Activated naive CD8-positive, alpha-beta T cell (primary cell): Measurements from ENCODE around the gene VRK2.
"Not testable (repeated sequence)": the region's sequence is repeated elsewhere in the genome, so short reads cannot be mapped to it uniquely, and the experiment has no call there.

ENCODE experiments used
- H3K27ac Mint-ChIP-seq: one replicate; pipeline ENCODE4 v1.8.0; 2021; ENCODE audit warnings: mixed read lengths
- H3K27me3 Mint-ChIP-seq: one replicate; pipeline ENCODE4 v1.8.0; 2021; ENCODE audit warnings: mixed read lengths
- H3K36me3 Mint-ChIP-seq: one replicate; pipeline ENCODE4 v1.8.0; 2021; ENCODE audit warnings: mixed read lengths
- H3K4me1 Mint-ChIP-seq: one replicate; pipeline ENCODE4 v1.8.0; 2021; ENCODE audit warnings: low read depth, mixed read lengths
- H3K4me3 Mint-ChIP-seq: one replicate; pipeline ENCODE4 v1.8.0; 2021; ENCODE audit warnings: mild to moderate bottlenecking, mixed read lengths
- H3K9me3 Mint-ChIP-seq: one replicate; pipeline ENCODE4 v1.8.0; 2021; ENCODE audit warnings: low read depth, mixed read lengths

VRK2 gene

DNA sequence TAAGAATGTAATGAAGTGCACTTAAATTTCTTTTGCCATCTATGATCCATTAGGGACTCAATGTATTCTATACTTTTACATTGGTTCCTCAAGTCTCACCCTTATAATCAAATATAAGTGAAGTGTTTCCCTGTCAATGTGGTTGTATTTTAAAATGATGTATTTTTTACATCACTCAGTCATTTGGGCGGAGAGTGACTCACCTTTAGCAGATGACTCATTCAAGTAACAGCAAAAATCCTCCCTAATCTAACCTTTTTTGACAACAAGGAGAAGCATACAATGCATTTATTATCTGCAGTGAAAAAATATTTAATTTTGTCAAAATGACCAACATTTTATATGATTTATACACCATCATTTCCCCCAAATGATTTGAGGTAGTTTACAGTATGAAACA, 100.1 kb downstream of the VRK2 start:
- no peak overlapping the region for H3K27ac Mint-ChIP-seq
- H3K4me3 Mint-ChIP-seq: no peak overlapping the region

DNA sequence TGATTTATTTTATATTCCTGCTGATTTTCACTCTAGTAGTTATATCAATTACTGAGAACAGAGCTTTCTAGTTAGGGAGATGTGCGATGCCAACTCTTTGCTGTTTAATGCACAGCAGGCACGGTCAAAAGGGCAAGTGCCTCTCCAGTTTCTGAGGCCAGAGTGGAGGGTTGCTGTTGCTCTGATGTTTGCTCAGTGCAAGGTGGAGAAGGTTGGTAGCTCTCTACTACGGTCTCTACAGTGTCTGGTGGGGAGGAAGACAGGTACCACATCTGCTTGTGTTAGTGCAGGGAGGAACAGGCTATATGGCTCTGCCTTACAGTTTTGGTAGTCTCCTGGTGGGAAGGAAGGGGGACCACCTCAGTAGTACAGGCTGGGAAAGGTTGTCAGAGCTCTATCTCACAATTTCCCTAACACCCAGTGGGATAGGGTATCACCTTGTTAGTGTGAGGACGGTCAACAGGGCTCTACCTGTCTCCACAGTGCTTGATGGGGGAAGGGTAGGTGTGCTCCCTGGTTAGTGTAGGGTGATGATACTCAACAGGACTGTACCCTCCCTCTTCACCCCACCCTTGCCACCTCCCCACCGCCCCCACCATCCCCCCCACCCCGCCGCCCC, 108.7 kb downstream of the VRK2 start:
- Mint-ChIP-seq H3K36me3 (peaks cover 36% of the 10 kb centered on the region), H3K27ac (no peak overlapping the region), H3K27me3 (no peaks in the 10 kb centered on the region), H3K9me3 (peaks cover 3% of the 10 kb centered on the region), H3K4me1 (no peaks in the 10 kb centered on the region), H3K4me3 (no peak overlapping the region)

More for the DNA sequence above, 100.1 kb downstream of the VRK2 start:
- no peaks in the 10 kb centered on the region for H3K27me3 Mint-ChIP-seq
- H3K4me1 Mint-ChIP-seq: peaks cover 10% of the 10 kb centered on the region
- H3K36me3 Mint-ChIP-seq: peaks cover 33% of the 10 kb centered on the region
- no peaks in the 10 kb centered on the region for H3K9me3 Mint-ChIP-seq

DNA sequence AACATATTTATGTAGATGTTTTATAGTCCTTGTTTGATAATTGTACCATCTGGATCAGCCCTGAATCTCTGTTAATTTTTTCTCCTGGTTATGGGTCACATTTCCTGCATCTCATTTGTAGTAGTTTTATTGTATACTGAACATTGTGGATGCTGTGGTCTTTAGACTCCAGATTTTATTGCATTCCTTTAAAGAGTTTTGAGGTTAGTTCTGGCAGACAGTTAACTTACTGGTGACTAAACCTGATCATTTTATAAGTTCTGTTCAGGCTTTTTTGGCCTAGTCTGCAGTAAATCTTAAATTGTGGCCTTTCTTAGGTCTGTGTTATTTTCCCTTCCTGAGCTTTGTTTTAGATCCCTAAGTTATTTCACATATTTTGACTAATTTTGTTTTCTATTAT, 110.2 kb downstream of the VRK2 start:
- Mint-ChIP-seq H3K4me1 (no peaks in the 10 kb centered on the region), H3K27me3 (no peaks in the 10 kb centered on the region), H3K36me3 (peaks cover 35% of the 10 kb centered on the region), H3K27ac (no peak overlapping the region), H3K4me3 (no peak overlapping the region), H3K9me3 (peaks cover 3% of the 10 kb centered on the region)

DNA sequence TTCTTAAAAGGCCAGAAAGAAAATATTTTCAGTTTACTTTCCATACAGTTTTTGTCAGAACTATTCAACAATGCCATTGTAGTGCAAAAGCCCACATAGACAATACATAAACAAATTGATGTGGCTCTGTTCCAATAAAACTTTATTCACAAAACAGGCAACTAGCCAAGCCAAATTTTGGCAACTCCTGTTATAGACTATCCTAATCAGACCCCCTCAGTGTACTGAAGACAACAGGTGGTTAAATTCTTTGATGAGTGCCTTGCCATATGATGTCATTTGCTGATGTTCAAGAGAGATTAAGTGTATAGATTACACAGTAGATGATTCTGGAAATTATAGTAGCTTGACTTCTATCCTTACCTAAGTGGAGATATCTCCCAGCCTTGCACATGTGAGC, 111.1 kb downstream of the VRK2 start:
- no peaks in the 10 kb centered on the region for H3K4me1 Mint-ChIP-seq
- H3K27ac Mint-ChIP-seq: no peak overlapping the region
- H3K27me3 Mint-ChIP-seq: no peaks in the 10 kb centered on the region
- H3K36me3 Mint-ChIP-seq: peaks cover 31% of the 10 kb centered on the region
- no peak overlapping the region for H3K4me3 Mint-ChIP-seq
- peaks cover 3% of the 10 kb centered on the region for H3K9me3 Mint-ChIP-seq

DNA sequence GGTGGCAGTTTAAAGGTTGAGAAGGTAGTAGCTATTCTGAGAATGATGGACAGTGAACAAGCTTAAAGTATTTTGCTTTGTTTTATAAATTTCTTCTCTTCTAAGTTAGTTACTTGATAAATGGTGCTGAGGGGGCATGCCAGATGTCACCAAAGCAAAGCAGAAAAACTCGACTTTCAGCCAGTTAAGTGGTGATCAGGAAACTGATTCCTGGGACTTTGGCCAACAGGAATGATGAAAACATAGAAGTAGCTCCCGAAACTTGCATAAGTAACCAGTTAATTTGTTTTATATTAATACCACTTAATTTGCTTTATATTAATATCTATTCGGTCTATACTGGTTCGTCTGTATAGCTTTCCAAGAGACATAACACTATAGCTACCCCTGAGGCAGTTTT, 111.9 kb downstream of the VRK2 start:
- no peak overlapping the region for H3K4me3 Mint-ChIP-seq
- H3K9me3 Mint-ChIP-seq: no peaks in the 10 kb centered on the region
- H3K27ac Mint-ChIP-seq: no peak overlapping the region
- H3K4me1 Mint-ChIP-seq: no peaks in the 10 kb centered on the region
- no peaks in the 10 kb centered on the region for H3K27me3 Mint-ChIP-seq
- H3K36me3 Mint-ChIP-seq: peaks cover 25% of the 10 kb centered on the region

DNA sequence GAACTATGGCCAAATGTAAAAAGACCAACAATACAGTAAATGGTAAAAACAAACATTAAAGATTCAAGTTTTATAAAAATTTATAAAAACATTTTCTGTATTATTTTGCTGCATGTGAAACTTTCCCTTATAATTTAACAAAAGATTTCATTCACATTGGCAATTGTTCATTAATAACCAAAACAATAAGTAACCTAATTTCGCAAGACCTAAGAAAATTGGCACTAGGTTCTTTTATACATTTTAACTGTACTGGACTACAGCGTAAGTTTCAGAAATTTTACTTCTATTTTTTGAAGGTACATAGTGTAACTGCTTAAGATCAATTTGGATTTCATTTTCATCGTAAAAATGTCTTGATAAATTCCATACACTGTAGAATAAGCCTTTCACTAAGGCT, 117.3 kb downstream of the VRK2 start:
- Mint-ChIP-seq H3K27me3 (no peaks in the 10 kb centered on the region), H3K36me3 (peaks cover 6% of the 10 kb centered on the region), H3K4me1 (no peaks in the 10 kb centered on the region), H3K27ac (no peak overlapping the region), H3K9me3 (no peaks in the 10 kb centered on the region), H3K4me3 (no peak overlapping the region)

DNA sequence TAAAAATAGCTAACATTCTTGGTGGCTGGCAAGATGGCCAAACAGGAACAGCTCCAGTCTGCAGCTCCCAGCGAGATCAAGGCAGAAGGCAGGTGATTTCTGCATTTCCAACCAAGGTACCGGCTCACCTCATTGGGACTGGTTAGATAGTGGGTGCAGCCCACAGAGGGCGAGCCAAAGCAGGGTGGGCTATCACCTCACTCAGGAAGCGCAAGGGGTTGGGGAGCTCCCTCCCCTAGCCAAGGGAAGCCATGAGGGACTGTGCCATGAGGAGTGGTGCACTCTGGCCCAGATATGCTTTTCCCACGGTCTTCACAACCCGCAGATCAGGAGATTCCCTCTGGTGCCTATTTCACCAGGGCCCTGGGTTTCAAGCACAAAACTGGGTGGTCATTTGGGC, 121.5 kb downstream of the VRK2 start:
- H3K9me3 Mint-ChIP-seq, H3K27me3 Mint-ChIP-seq, H3K27ac Mint-ChIP-seq, H3K36me3 Mint-ChIP-seq, H3K4me1 Mint-ChIP-seq, H3K4me3 Mint-ChIP-seq: not testable (repeated sequence)

DNA sequence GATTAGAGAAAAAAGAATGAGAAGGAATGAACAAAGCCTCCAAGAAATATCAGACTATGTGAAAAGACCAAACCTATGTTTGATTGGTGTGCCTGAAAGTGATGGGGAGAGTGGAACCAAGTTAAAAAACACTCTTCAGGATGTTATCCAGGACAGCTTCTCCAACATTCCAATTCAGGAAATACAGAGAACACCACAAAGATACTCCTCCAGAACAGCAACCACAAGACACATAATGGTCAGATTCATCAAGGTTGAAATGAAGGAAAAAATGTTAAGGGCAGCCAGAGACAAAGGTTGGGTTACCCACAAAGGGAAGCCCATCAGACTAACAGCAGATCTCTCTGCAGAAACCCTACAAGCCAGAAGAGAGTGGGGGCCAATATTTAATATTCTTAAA, 123.2 kb downstream of the VRK2 start:
- not testable (repeated sequence) for H3K27ac Mint-ChIP-seq, H3K4me3 Mint-ChIP-seq, H3K27me3 Mint-ChIP-seq, H3K9me3 Mint-ChIP-seq, H3K4me1 Mint-ChIP-seq
- H3K36me3 Mint-ChIP-seq: peaks cover 12% of the 10 kb centered on the region

DNA sequence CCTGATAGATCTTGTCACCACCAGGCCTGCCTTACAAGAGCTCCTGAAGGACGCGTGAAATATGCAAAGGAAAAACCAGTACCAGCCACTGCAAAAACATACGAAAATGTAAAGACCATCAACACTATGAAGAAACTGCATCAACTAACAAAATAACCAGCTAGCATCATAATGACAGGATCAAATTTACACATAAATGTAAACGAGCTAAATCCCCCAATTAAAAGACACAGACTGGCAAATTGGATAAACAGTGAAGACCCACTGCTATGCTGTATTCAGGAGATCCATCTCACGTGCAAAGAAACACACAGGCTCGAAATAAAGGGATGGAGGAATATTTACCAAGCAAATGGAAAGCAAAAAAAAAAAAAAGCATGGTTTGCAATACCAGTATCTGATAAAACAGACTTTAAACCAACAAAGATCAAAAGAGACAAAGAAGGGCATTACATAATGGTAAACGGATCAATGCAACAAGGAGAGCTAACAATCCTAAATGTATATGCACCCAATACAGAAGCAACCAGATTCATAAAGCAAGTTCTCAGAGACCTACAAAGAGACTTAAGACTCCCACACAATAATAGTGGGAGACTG, 123.8 kb downstream of the VRK2 start:
- not testable (repeated sequence) for H3K9me3 Mint-ChIP-seq, H3K27me3 Mint-ChIP-seq, H3K4me1 Mint-ChIP-seq, H3K27ac Mint-ChIP-seq, H3K4me3 Mint-ChIP-seq
- H3K36me3 Mint-ChIP-seq: peaks cover 12% of the 10 kb centered on the region

DNA sequence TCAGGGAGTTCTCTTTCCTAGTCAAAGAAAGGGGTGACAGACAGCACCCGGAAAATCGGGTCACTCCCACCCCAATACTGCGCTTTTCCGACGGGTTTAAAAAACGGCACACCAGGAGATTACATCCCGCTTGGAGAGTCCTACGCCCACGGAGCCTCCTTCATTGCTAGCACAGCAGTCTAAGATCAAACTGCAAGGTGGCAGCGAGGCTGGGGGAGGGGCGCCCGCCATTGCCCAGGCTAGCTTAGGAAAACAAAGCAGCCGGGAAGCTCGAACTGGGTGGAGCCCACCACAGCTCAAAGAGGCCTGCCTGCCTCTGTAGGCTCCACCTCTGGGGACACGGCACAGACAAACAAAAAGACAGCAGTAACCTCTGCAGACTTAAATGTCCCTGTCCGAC, 125.2 kb downstream of the VRK2 start:
- H3K27ac Mint-ChIP-seq, H3K9me3 Mint-ChIP-seq, H3K27me3 Mint-ChIP-seq, H3K4me3 Mint-ChIP-seq, H3K4me1 Mint-ChIP-seq: not testable (repeated sequence)
- H3K36me3 Mint-ChIP-seq: peaks cover 12% of the 10 kb centered on the region

DNA sequence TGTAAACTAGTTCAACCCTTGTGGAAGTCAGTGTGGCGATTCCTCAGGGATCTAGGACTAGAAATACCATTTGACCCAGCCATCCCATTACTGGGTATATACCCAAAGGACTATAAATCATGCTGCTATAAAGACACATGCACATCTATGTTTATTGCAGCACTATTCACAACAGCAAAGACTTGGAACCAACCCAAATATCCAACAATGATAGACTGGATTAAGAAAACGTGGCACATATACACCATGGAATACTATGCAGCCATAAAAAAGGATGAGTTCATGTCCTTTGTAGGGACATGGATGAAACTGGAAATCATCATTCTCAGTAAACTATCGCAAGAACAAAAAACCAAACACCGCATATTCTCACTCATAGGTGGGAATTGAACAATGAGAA, 130.6 kb downstream of the VRK2 start:
- peaks cover 10% of the 10 kb centered on the region for H3K36me3 Mint-ChIP-seq
- not testable (repeated sequence) for H3K27ac Mint-ChIP-seq, H3K4me3 Mint-ChIP-seq, H3K27me3 Mint-ChIP-seq, H3K4me1 Mint-ChIP-seq, H3K9me3 Mint-ChIP-seq

DNA sequence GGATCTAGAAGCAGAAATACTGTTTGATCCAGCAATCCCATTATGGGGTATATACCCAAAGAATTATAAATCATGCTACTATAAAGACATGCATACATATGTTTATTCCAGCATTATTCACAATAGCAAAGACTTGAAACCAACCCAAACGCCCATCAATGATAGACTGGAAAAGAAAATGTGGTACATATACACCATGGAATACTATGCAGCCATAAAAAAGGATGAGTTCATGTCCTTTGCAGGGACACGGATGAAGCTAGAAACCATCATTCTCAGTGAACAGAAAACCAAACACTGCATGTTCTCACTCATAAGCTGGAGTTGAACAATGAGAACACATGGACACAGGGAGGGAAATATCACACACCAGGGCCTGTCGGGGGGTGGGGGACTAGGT, 133.6 kb downstream of the VRK2 start:
- H3K27me3 Mint-ChIP-seq, H3K4me3 Mint-ChIP-seq, H3K36me3 Mint-ChIP-seq, H3K27ac Mint-ChIP-seq, H3K4me1 Mint-ChIP-seq, H3K9me3 Mint-ChIP-seq: not testable (repeated sequence)

DNA sequence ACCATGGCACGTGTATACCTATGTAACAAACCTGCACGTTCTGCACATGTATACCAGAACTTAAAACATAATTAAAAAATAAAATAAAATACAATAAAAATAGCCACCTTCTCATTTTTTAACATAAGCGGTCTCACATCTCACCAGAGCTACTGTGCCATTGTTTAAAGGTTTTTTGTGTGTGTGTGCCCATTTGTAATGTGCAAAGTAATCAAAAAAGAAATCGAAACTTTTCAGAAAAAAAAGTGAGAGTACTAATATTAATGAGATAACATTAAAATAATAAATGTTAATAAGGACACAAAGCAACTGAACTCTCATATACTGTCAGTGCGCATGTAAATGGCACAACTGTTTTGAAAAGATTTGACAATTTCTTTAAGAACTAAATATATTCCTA, 134.0 kb downstream of the VRK2 start:
- Mint-ChIP-seq H3K4me3 (no peak overlapping the region), H3K9me3 (no peaks in the 10 kb centered on the region), H3K27ac (no peak overlapping the region), H3K36me3 (peaks cover 8% of the 10 kb centered on the region), H3K27me3 (no peaks in the 10 kb centered on the region), H3K4me1 (no peaks in the 10 kb centered on the region)

DNA sequence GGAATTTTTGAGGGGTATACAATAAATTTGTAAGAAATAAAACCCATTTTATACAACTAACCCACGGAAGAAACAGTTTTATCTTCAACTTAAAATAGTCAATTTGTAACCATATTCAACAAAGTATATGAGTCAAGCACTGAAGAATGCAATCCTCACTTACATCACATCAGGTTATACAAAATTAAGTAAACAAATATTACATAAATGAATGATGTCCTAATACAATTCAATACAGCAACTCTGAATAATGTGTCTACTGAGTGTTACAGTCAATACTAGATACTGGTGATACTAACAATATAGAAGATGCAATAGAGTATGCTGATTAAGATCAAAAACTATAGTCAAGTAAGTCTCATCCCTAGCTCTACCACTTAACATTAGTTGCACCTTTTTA, 135.9 kb downstream of the VRK2 start:
- H3K4me1 Mint-ChIP-seq: no peaks in the 10 kb centered on the region
- H3K9me3 Mint-ChIP-seq: no peaks in the 10 kb centered on the region
- peaks cover 8% of the 10 kb centered on the region for H3K36me3 Mint-ChIP-seq
- no peak overlapping the region for H3K4me3 Mint-ChIP-seq
- no peaks in the 10 kb centered on the region for H3K27me3 Mint-ChIP-seq
- no peak overlapping the region for H3K27ac Mint-ChIP-seq

DNA sequence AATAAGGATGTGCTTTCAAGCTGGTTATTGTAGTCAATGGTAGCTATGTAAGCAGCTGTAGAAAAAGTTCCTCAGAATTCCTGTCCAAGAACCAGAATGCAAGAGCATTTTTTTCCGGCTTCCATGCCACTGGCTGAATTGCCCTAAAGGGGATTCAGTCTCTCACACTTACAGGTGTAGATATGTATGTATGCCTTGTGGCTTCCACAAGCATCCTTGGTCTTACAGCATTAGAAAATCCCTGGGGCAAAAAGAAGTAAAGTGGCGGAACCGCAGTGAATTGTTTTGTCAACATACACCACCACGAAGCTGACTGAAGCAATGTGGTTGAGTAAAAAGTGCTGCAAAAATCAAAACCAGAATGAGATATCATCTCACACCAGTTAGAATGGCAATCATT, 139.9 kb downstream of the VRK2 start:
- Mint-ChIP-seq H3K27ac (no peak overlapping the region), H3K27me3 (no peaks in the 10 kb centered on the region), H3K9me3 (no peaks in the 10 kb centered on the region), H3K4me1 (no peaks in the 10 kb centered on the region), H3K4me3 (no peak overlapping the region), H3K36me3 (no peaks in the 10 kb centered on the region)

DNA sequence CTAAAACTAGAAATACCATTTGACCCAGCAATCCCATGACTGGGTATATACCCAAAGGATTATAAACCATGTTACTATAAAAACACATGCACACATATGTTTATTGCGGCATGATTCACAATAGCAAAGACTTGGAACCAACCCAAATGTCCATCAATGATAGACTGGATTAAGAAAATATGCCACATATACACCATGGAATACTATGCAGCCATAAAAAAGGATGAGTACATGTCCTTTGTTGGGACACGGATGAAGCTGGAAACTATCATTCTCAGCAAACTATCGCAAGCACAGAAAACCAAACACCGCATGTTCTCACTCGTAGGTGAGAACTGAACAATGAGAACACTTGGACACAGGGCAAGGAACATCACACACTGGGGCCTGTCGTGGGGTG, 140.4 kb downstream of the VRK2 start:
- not testable (repeated sequence) for H3K27ac Mint-ChIP-seq, H3K4me1 Mint-ChIP-seq, H3K36me3 Mint-ChIP-seq, H3K4me3 Mint-ChIP-seq, H3K27me3 Mint-ChIP-seq, H3K9me3 Mint-ChIP-seq
